K562 (cell line): Measurements from ENCODE around the gene AGRP. TPM values are rescaled to one million over a fixed set of nuclear protein-coding genes. Genes with fewer than 3 reads are reported as not detected.

Source experiments
- CBFB ChIP-seq: sonication (generic); formaldehyde crosslinking; IDR thresholded peaks from 2 replicates; pipeline ENCODE4 v1.4.0; 2020; ENCODE audit warnings: mild to moderate bottlenecking, missing genetic modification reagents
- CBX1 ChIP-seq: sonication (generic); IDR thresholded peaks from 2 replicates; pipeline ENCODE4 v1.6.1; 2016; ENCODE audit warnings: antibody characterized with exemption, low read depth, mild to moderate bottlenecking
- CLOCK ChIP-seq: fragments of 250-450 bp; sonication (Bioruptor Pico); IDR thresholded peaks from 2 replicates; pipeline ENCODE4 v1.4.0; 2020; ENCODE audit warnings: mild to moderate bottlenecking, moderate library complexity, borderline replicate concordance
- CUX1 ChIP-seq: fragments of 200-800 bp; sonication (Bioruptor generic); IDR thresholded peaks from 2 replicates; pipeline ENCODE4 v1.6.1; 2016; ENCODE audit warnings: missing genetic modification characterization, missing compliant biosample characterization
- DACH1 ChIP-seq: fragments of 450-650 bp; IDR thresholded peaks from 2 replicates; pipeline ENCODE4 v1.6.1; 2018; ENCODE audit not compliant: partially characterized antibody
- FOXP1 ChIP-seq: sonication (generic); formaldehyde crosslinking; IDR thresholded peaks from 2 replicates; pipeline ENCODE4 v1.8.0; 2022; ENCODE audit warnings: mild to moderate bottlenecking, missing genetic modification reagents
- GABPB1 ChIP-seq: sonication (generic); formaldehyde crosslinking; IDR thresholded peaks from 2 replicates; pipeline ENCODE4 v1.8.0; 2022; ENCODE audit warnings: mild to moderate bottlenecking, missing genetic modification reagents
- HOXB6 ChIP-seq: fragments of 250-450 bp; sonication (Bioruptor Pico); IDR thresholded peaks from 2 replicates; pipeline ENCODE4 v1.5.1; 2022; ENCODE audit warnings: mild to moderate bottlenecking, borderline replicate concordance
- NFIX ChIP-seq: fragments of 250-450 bp; sonication (Bioruptor Pico); IDR thresholded peaks from 2 replicates; pipeline ENCODE4 v1.4.0; 2020; ENCODE audit warnings: low read depth, mild to moderate bottlenecking, moderate library complexity
- PYGO2 ChIP-seq: fragments of 450-650 bp; IDR thresholded peaks from 2 replicates; pipeline ENCODE4 v1.6.1; 2016; ENCODE audit warnings: mild to moderate bottlenecking, missing genetic modification characterization, moderate library complexity, missing compliant biosample characterization
- RAD21 ChIP-seq, 2 experiments: fragments of 250-450 bp in 1 of 2; fragments of 450-650 bp in 1 of 2; sonication (Bioruptor Pico) in 1 of 2; formaldehyde crosslinking in 1 of 2; IDR thresholded peaks in 1 of 2; conservative IDR thresholded peaks in 1 of 2; 2 replicates each; pipeline versions ENCODE4 v1.4.0 to v1.8.0; 2020 to 2022; ENCODE audit warnings: mild to moderate bottlenecking in 2 of 2, moderate library complexity in 1 of 2
- SREBF2 ChIP-seq: sonication (generic); formaldehyde crosslinking; IDR thresholded peaks from 2 replicates; pipeline ENCODE4 v1.4.0; 2020; ENCODE audit warnings: mild to moderate bottlenecking, missing genetic modification reagents
- ZBTB43 ChIP-seq: sonication (generic); formaldehyde crosslinking; IDR thresholded peaks from 2 replicates; pipeline ENCODE4 v1.8.0; 2023; ENCODE audit warnings: mild to moderate bottlenecking, missing genetic modification reagents
- ZNF165 ChIP-seq: fragments of 250-450 bp; sonication (Bioruptor Pico); IDR thresholded peaks from 2 replicates; pipeline ENCODE4 v1.4.0; 2020; ENCODE audit warnings: borderline replicate concordance
- ZNF639 ChIP-seq, 2 experiments: fragments of 200-800 bp in 1 of 2; sonication (Bioruptor generic) in 1 of 2; sonication (generic) in 1 of 2; formaldehyde crosslinking in 1 of 2; IDR thresholded peaks in 1 of 2; conservative IDR thresholded peaks in 1 of 2; 2 replicates each; pipeline versions ENCODE4 v1.5.0 to v1.6.1; 2016 to 2020; ENCODE audit warnings: missing compliant biosample characterization in 1 of 2, missing genetic modification characterization in 1 of 2, missing genetic modification reagents in 1 of 2
- polyA plus RNA-seq, 8 experiments: library from polyadenylated mRNA; depleted of rRNA in 4 of 8; stranded (reverse) in 5 of 8; unstranded in 3 of 8; fragments of >200 nt; fragmentation: Nextera tagmentation in 2 of 8; fragmentation: Illumina TruSeq in 1 of 8; extraction: Ambion mirVana in 2 of 8; extraction: Trizol in 1 of 8; gene quantifications; 2 replicates each; pipeline versions ENCODE4 v1.2.1 to v1.2.3, GENCODE V29; 2011 to 2014; ENCODE audit warnings: inconsistent platforms in 1 of 8, missing spikeins in 1 of 8
- total RNA-seq, 7 experiments: library from RNA; depleted of rRNA in 6 of 7; stranded (reverse); fragments of >200 nt in 6 of 7; fragmentation: Illumina TruSeq in 2 of 7; extraction: Trizol in 2 of 7; gene quantifications; 2 replicates each; pipeline versions ENCODE4 v1.2.1 to v1.2.3, GENCODE V29; 2011 to 2021; ENCODE audit warnings: low replicate concordance in 1 of 7

AGRP gene
- total and polyA plus RNA-seq, 9 of the 15 experiments (the other 6 are each of a cell fraction or from before 2014, with no cell fraction given), result not detected

GRCh38 chr16:67490335-67491096 is 7.2 kb upstream of the AGRP start (continued):
- no peak for TF ChIP-seq ZNF639 (CRISPR knock-in tag; conservative IDR thresholded peaks at IDR 0.05 in 1 of 2, IDR thresholded peaks at IDR 0.05 in 1 of 2)
- no peak for TF ChIP-seq CBFB (CRISPR knock-in tag)
- TF ChIP-seq ZNF165 (CRISPR knock-in tag), result no peak
- no peak for TF ChIP-seq CBX1
- no peak for TF ChIP-seq PYGO2 (tag)
- TF ChIP-seq SREBF2, result no peak
- no peak for TF ChIP-seq RAD21 (CRISPR knock-in tag; conservative IDR thresholded peaks at IDR 0.05 in 1 of 2, IDR thresholded peaks at IDR 0.05 in 1 of 2)
- no peak for TF ChIP-seq ZBTB43 (CRISPR knock-in tag)
- TF ChIP-seq CLOCK (CRISPR knock-in tag), result no peak
- no peak for TF ChIP-seq NFIX (CRISPR knock-in tag)
- TF ChIP-seq HOXB6 (CRISPR knock-in tag), result no peak
- TF ChIP-seq FOXP1, result no peak
- TF ChIP-seq CUX1 (CRISPR knock-in tag), result no peak
- no peak for TF ChIP-seq GABPB1 (CRISPR knock-in tag)
- no peak for TF ChIP-seq DACH1
